ENCODE measurements around the gene PTH2. TPM values are rescaled to one million over a fixed set of nuclear protein-coding genes. Genes with fewer than 3 reads are reported as not detected.

PTH2 gene
- total RNA-seq, 2 donors from 2014 or later: not detected

DNA sequence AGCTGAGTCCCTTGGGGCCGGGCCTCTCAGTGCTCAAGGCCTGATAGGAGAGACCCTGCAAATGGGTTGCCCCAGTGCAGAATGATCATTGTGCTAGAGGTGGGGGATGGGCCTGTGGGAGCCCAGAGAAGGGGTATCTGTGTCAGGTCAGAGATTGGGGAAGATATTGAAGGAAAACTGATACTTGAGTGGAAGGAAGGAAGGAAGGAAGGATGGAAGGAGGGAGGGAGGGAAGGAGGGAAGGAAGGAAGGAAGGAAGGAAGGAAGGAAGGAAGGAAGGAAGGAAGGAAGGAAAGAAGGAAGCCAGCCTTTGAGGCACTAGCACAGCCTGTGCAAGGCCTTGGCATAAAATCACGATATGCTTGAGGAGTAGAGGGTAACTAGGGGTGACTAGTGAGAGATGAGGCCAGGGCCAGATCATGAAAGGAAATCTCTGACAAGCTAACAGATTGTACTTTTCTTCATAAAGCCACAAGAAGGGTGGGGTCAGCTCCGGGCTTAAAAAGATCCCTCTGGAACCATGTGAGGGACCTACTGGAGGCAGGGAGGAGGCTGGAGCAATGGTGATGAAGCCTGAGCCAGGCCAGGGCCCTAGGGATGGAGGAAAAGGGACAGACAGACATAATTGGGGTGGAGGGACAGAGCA, 11.4 kb downstream of the PTH2 start:
- Histone ChIP-seq H3K9me3 (no peaks in the 10 kb centered on the region), H3K27me3 (no peaks in the 10 kb centered on the region), H3K27ac (no peak overlapping the region), H3K4me3 (no peak overlapping the region), H3K36me3 (replicated peaks in 1 of 2; ENCODE audit: insufficient read depth in 1 of 2, low read depth in 2 of 2) (no peaks in the 10 kb centered on the region), H3K4me1 (no peaks in the 10 kb centered on the region)
- WGBS, 2 donors: 80 to 89% methylated on average over 3 of the region's 3 CpGs
- TF ChIP-seq, protein P1, sequence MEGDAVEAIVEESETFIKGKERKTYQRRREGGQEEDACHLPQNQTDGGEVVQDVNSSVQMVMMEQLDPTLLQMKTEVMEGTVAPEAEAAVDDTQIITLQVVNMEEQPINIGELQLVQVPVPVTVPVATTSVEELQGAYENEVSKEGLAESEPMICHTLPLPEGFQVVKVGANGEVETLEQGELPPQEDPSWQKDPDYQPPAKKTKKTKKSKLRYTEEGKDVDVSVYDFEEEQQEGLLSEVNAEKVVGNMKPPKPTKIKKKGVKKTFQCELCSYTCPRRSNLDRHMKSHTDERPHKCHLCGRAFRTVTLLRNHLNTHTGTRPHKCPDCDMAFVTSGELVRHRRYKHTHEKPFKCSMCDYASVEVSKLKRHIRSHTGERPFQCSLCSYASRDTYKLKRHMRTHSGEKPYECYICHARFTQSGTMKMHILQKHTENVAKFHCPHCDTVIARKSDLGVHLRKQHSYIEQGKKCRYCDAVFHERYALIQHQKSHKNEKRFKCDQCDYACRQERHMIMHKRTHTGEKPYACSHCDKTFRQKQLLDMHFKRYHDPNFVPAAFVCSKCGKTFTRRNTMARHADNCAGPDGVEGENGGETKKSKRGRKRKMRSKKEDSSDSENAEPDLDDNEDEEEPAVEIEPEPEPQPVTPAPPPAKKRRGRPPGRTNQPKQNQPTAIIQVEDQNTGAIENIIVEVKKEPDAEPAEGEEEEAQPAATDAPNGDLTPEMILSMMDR (IDR thresholded peaks at IDR 0.05): no peak
- no peak for TF ChIP-seq POLR2A (IDR thresholded peaks at IDR 0.05)
- ATAC-seq (no peak), DNase-seq (no peak)
- intact Hi-C loops (cut with DNase I): no loop called here

DNA sequence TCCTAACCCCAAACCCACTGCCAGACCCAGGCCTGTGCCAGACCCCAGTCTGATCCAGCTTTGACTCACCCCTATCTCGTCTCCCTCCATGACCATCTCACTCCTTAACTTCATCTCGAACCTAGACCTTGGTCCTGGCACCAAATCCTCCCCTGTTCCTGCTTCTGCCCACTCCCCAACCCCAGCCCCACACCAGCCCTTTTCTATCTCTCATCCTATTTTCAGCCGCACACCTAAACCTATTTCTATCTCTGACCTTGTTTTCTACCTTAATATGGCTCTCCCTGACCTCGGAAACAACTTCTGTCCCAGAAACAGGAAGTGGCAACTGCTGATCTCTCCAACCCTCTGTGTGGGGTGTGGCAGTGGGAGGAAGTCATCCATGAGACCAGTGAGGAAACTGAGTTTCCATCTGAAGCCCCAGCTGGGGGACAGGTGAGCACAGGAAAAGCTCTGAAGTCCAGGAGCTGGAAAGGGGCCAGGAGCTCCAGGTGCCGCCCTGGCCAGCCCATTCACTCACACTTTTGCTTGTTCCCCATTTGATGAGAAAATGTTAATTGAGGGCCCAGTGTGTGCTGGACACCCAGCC, 13.7 kb downstream of the PTH2 start:
- Histone ChIP-seq H3K27me3 (no peaks in the 10 kb centered on the region), H3K4me3 (no peak overlapping the region), H3K9me3 (no peaks in the 10 kb centered on the region), H3K36me3 (replicated peaks in 1 of 2; ENCODE audit: insufficient read depth in 1 of 2, low read depth in 2 of 2) (no peaks in the 10 kb centered on the region), H3K4me1 (no peaks in the 10 kb centered on the region), H3K27ac (no peak overlapping the region)
- TF ChIP-seq, protein P1 (IDR thresholded peaks at IDR 0.05): no peak
- no peak for TF ChIP-seq POLR2A (IDR thresholded peaks at IDR 0.05)
- intact Hi-C loops (cut with DNase I): no loop called here
- ATAC-seq (no peak), DNase-seq (peak in 1 of 4 donors; percentile 16)
- WGBS, 2 donors: 67 to 68% methylated on average over 5 of the region's 5 CpGs

DNA sequence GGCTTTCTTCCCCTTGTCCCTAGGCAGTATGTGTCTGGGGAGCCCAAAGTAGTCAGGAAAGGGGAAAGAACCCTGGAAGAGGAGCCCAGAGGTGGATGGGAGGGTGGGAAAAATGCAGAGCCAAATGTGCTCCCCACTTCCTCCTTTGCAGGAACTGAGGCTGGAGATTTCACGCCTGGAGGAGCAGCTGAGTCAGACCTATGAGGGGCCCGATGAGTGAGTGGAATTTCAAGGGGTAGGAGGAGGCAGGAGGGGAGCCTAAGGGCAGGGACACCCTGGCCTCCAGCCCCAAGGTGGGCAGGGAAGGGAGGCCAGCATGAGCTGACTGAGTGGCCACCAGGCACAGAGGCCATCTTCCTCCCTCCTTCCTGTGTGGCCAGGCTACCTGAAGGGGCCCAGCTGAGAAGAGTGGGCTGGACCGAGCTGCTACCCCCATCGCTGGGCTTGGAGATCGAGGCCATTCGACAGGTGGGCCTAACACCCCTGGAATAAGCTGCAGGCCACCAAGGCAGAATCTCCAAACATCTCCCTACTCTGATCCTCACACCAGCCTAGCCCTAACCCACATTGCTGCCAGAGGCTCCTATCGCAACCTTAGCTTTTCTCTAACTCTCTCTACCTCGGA, 14.3 kb downstream of the PTH2 start:
- ATAC-seq: no peak
- no peaks in the 10 kb centered on the region for H3K27me3 ChIP-seq
- H3K27ac ChIP-seq: no peak overlapping the region
- no peaks in the 10 kb centered on the region for H3K9me3 ChIP-seq
- WGBS, 2 donors: 67 to 76% methylated on average over 6 to 7 of the region's 8 CpGs
- intact Hi-C loops (cut with DNase I): no loop called here
- no peaks in the 10 kb centered on the region for H3K36me3 ChIP-seq (replicated peaks in 1 of 2; ENCODE audit: insufficient read depth in 1 of 2, low read depth in 2 of 2)
- no peak overlapping the region for H3K4me3 ChIP-seq
- DNase-seq: no peak
- TF ChIP-seq, protein P1 (IDR thresholded peaks at IDR 0.05): no peak
- TF ChIP-seq POLR2A (IDR thresholded peaks at IDR 0.05): no peak
- H3K4me1 ChIP-seq: no peaks in the 10 kb centered on the region

DNA sequence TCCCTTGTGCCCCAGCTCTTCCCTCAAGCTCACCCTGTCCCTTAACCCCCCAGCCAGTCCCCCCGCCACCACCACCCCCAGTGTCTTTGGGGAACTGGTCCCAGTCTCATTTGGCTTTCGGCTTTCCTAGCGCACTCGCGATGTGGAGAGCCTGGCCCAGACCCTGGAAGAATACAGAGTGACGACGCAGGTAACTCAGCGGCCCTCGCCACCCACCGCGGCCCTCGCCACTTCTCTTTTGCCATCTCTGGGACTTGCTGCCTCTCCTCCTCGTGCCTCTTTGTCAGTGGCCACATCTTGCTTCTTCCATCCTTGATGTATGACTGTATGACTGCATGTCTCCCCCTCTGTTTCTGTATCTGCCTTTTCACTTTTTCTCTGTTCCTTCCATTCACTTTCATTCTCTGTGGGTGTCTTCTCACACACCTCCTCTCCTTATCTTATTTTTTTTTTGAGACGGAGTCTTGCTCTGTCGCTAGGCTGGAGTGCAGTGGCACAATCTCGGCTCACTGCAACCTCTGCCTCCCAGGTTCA, 15.7 kb downstream of the PTH2 start:
- Histone ChIP-seq H3K27ac (no peak overlapping the region), H3K27me3 (no peaks in the 10 kb centered on the region), H3K4me1 (no peaks in the 10 kb centered on the region), H3K4me3 (no peak overlapping the region), H3K9me3 (no peaks in the 10 kb centered on the region), H3K36me3 (replicated peaks in 1 of 2; ENCODE audit: insufficient read depth in 1 of 2, low read depth in 2 of 2) (no peaks in the 10 kb centered on the region)
- no peak for ATAC-seq
- intact Hi-C loops (cut with DNase I): no loop called here
- WGBS, 2 donors: 81 to 83% methylated on average over 16 of the region's 16 CpGs
- no peak for DNase-seq
- no peak for TF ChIP-seq POLR2A (IDR thresholded peaks at IDR 0.05)
- TF ChIP-seq, protein P1 (IDR thresholded peaks at IDR 0.05): no peak

Measured in body of pancreas (tissue), 4 donors.